Stimulated activated CD4-positive, alpha-beta T cell treated with anti-CD3 and anti-CD28 coated beads, Interleukin-2, amount 100 ng/mL, for 4 hours (primary cell): ENCODE measurements around the gene GSX1.
"Not testable (repeated sequence)": the region's sequence is repeated elsewhere in the genome, so short reads cannot be mapped to it uniquely, and the experiment has no call there.

Source experiments
- DNase-seq: peaks from one replicate; pipeline ENCODE4 v3.0.0-alpha.2; 2020; ENCODE audit warnings: low read depth

Gene GSX1

DNA sequence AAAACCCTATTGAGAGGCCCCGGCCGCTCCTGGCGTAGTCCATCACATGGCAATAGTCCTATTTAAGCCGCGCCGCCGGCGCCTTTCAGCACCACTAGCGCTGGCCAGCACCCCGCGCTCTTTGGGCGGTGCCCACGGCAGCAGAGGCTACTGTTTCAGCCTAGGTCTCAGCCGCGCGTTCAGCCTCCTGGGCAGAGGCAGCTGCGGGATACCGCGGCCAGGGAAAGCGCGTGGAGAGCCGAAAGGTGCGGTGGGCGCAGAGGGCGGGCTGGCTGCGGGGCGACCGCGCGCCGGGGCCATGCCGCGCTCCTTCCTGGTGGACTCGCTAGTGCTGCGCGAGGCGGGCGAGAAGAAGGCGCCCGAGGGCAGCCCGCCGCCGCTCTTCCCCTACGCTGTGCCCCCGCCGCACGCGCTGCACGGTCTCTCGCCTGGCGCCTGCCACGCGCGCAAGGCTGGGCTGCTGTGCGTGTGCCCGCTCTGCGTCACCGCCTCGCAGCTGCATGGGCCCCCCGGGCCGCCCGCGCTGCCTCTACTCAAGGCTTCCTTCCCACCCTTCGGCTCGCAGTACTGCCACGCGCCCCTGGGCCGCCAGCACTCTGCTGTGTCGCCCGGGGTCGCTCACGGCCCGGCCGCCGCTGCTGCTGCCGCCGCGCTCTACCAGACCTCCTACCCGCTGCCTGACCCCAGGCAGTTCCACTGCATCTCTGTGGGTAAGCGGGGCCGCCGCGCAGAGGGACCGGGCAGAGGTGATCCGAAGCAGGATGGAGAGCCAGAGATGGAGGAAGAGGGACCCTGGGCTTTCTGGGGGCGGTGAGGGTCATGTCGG is at the start of gene GSX1:
GSX1 (plus strand) TSS at position 91 of the 826 bp plus-strand sequence; CDS start at position 299, 208 bp downstream.
- DNase-seq = no peak

DNA sequence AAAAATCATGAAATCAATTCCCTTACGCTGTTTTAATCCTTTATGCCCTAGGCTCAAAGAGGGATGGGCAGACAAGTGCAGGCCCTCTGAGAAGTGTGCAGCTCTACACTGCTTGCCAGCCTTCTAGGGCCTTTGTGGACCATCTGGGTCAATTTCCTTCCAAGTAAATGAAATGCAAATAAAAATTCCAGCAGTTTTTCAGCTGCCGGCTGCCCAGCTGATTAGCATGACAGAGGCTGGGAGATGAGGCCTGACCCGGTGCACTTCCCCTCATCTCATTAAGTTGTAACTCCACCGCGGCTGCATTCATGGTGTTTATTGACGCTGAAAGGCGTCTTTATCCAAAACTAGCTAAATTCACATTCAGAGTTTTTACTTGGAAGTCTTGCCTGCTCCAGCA is 47.5 kb upstream of the GSX1 start:
- no peak for DNase-seq

DNA sequence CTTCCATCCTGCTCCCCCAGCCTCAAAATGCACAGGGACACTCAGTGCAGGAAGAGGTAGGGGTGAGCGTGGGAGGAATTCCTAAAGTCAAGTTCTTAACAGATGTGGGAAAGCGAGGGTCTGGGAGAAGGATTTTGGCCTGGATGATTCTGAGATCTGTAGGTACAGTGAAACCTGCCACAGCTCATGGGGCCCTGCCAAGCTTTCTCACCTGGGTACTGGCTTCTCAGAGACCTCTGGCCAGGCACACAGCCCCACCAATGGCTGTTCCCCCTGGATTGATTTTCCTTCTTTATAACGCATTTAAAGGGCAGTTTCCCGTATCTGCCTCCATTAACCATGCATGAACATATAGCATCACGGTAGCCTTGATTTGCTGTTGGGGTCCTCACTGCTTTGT is 47.0 kb upstream of the GSX1 start:
- no peak for DNase-seq

DNA sequence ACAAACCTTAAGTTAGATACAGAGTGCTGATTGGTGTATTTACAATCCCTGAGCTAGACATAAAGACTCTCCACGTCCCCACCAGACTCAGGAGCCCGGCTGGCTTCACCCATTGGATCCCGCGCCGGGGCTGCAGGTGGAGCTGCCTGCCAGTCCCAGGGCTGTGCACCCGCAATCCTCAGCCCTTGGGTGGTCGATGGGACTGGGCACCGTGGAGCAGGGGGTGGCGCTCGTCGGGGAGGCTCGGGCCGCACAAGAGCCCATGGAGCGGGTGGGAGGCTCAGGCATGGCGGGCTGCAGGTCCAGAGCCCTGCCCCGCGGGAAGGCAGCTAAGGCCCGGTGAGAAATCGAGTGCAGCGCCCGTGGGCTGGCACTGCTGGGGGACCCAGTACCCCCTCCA is 44.1 kb upstream of the GSX1 start:
- DNase-seq = not testable (repeated sequence)

DNA sequence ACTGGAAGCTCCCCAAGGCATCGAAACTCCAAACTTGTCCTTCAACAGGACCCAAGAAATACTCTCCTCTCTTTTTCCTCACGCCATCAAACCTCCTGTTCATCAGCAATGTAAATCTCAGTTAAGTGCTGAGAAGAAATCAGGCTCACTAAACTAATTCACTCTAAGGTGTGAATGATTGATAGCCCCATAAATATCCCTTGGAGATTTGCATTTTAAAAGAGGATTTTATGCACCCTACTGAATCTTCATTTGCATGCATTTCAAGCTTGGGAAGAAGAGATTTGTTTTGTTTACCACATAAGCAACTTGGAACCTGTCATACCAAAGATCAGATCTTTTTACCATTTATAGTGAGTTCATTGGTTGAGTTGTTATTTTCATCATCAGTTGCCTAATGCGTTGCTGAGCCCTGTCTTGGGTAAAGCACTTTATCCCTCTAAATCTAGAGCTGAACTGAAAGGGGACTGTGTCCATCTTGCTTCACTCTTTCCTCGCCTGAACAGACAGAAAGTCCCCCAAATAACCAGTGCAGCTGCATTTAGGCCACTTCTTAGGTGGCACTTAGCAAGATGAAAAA is 40.2 kb upstream of the GSX1 start:
- DNase-seq = no peak

DNA sequence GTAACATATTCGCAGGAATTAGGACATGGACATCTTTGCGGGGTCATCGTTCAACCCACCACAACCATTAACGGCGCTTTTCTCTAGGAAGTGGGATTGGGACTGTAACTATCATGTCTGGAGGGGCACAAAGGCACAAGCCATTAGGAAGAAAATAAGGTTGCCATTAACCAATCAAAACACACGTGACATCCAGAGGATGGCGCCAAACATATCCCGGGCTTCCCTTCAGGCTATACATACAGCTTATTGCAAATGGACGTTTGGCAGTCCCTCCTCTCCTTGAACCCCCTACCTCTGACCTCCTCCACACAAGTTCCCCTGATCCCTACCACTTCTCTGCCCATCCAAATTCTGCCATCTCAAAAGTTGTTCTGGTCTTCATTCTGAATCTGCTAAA is 26.6 kb upstream of the GSX1 start:
- DNase-seq = no peak

DNA sequence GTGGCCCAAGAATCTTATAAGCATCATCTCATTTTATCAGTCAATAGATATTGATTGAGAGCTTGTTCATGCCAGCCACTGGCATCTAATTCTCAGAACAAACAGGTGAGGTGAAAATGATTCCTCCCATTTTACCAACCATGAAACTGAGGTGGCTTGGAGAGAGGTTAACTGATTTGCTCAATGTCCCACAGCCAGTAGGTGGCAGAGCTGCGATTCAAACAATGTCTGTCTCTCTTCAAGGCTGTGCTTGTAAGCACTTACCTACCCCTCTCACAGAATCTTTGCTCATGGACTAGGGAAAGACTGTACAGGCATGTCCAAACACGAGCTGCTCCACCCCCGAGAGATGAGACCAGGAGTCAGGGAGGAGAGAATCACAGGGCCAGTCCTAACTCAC is 21.5 kb upstream of the GSX1 start:
- DNase-seq = no peak

DNA sequence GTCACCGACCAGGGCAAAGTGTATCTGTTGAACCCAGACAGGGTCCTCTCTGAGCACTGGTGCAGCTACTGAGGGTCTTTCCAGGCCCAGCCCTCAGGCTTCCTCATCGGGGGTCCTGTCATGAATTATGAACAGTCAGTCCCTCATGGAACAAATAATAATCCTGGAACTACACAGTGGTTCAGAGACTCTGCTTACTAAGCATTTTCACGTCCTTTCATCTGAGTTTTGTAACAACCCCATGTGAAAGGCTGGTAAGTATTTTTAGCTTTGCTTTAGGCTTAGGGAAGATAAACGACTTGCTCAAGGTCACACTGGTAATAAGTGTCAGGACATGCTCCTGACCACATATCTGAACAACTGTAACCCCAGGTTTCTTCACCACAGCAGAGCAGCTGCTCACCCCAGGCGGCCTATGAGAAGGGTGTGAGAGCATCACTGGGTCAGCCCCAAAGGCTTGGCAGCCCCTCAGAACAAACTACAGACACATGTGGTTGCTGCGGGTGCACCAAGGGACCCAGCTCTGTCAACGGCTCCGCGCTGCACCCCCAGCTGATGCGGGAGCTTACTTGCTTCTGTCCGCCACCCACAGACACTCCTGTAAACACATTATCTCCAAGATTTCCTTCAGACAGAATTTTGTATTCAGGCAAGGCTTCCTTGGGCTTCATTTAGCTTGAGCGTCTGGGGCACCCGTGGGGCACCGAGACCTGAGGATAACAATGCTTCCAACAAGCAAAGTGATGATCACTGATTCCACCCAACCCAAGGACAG is 19.4 kb upstream of the GSX1 start:
- DNase-seq = no peak

DNA sequence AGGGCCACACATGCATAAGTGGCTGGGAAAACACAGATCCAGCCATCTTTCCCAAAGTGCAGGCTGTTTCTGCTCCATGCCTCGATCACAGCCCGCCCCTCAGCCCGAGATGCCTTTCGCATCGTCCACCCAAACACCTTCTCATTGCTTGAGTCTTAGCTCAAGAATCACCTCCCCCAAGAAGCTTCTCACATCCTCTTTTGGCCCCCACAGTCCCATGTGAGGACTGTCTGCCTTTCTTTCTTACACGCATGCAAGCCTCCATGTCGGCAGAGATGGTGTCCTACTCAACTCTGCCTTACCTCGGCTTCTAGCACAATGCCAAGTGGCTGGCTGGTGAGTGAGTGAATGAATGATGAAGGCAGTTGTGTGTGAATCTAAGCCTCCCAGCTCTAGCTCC is 18.1 kb upstream of the GSX1 start:
- no peak for DNase-seq

DNA sequence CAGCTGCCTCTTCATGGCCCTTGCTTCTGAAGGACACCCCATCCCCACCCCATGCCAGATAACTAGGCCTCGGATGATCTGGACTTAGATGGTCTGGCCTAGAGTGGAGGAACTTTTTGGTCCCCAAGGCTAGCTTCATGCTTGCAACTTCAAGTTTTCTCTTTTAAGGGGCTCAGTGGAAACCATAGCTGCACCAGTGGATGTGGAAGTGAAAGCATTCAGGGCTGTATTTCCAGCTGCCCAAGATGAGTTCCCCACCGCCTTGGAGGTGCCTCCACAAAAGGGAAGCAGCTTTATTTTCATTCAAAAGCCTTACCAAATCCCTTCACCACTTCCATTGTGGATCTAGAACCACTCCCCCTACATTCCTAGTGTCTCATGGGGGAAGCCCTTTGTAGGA is 17.6 kb upstream of the GSX1 start:
- DNase-seq = no peak

DNA sequence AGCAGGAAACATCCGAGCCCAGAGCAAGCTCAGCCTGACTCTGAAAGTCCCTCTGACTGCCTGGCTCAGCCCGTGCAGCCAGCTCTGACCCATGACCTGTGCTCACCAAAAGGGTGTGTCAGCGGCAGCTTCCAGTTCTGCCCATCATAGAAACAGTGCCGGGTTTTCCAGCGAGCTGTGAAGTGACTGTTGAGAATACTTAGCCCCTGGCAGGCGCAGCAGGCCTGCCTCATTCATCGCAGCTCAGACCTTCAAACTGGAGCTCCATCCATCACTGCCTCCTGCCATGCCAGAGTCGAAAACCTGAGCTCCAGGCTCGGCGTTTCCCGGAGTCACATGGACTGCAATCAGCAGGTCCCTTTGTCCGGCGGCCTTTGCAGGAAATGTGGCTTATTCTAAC is 16.3 kb upstream of the GSX1 start:
- DNase-seq = no peak

DNA sequence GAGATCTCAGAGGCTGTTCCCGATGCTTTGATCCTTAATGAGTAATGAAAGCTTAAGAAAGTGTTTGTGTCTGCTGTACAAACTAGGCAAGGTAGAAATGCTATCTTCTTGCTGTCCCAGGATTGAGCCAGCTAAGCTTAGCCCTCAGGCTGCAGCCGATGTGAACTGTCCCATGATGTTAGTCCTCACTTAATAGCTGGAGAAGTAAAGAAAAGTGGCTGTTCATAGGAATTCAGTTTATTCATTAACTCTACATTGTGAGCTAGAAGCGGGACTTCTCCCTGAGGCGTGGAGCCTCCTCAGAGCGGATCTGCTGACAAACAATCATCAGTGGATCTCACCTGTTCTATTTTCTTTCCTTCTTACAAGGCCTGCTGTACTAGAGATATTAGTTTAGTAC is 10.1 kb upstream of the GSX1 start:
- DNase-seq = no peak

DNA sequence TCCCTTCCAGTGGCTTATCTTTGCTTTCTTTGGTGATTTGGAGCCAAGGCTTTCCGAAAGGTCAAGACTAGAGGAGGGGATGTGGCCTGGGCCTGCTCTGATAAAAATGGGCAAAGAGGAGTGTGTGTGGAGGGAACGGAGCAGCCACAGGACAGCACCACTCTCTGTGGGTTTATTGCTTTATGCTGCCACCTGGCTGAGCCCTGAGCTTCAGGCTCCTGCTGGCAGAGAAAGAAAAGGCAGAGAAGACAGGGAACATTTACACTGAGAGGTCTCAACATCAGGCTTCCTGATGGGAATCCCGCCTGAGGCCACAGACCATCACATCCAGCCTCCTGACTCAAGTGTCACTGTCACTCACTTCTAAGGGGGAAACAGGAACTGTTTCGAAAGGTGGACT is 9.2 kb upstream of the GSX1 start:
- no peak for DNase-seq

DNA sequence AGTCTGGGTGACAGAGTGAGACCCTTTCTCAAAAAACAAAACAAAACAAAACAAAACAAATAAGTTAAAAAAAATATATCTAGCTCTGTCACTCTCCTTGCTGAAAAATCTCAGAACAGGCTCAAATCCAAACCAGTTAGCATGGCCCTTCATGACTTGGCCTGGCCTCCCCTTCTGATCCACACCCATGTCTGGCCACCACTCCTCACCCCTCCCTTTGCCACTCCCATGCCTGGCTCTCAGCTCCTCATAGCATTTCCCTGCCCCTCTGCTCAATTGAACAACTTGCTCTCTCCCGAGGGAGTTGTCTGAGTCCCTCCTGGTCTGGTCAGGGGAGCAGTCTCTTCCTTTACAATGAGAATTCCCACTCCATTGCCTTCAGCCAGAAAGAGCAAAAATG is 4.0 kb upstream of the GSX1 start:
- no peak for DNase-seq

DNA sequence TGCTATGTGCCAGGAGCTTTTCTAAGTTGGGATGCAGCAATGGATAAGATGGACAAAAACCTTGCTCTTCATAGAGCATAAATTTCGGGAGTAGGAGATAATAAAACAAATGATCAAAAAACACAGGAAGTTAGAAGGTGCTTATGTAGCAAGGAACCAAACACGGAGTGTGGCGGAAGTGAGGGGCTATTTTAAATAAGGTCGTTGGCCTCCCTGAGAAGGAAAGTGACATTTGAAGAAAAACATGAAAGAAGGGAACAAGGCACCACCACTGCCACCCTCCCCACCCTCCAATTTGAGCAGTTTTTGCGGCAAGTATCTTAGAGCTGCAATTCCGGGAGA is 3.2 kb upstream of the GSX1 start:
- DNase-seq = no peak

DNA sequence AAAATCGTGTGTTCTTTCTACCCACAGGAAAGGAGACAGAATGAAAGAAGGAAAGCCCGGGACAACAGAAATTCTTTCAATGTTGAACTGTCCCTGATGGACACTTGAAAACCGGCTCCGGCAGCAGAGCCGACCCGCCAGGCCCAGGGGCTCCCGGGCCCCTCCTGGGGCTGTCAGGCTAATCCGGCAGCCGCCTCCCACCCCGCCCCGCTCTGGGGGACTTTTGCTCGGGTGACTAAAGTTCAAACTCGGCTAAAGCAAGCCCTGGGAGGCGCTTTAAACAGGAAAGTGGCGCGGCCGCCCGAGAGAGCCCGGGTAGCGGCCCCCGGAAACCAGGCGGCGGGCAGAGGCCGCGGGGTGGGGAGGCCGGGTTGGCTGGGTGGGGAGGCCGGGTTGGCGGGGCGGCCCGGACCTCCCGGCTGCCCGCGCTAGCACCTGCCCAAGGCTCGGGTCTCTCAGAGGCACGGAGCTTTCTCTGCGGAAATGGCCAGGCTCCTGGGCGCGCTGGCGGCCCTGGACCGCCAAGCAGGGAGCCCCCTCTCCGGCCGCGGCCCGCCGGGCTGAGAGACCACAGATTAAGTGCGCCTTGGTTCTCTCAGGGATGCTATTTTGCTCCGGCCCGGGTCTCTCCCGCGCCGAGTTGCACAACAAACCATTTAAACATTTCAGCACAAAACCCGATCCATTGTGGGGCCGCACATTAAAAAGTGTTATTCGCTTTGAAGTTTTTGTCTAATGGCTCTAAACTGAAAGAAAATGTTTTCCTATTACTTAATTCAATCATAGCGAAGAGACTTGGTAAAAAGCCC is 2.6 kb upstream of the GSX1 start:
- DNase-seq = no peak

DNA sequence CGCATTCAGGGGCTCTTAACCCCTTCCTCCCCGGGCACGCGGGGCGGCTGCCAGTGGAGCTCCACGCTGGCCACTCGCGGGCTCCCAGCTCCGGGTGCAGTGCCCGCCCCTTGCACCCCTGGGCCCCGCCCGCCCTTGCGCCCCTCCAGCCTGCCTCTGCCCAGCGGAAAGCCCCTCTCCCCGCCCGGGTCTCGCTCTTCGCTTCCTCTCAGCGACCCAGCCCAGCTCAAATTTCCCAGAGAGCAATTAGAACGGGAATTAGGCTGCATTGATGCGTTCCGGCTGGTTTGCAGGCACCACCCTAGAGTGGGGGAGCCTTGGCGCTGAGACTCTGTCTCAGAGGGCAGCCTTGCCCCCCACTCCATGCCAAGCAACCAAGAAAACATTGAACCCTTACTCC is 1.8 kb upstream of the GSX1 start:
- no peak for DNase-seq

DNA sequence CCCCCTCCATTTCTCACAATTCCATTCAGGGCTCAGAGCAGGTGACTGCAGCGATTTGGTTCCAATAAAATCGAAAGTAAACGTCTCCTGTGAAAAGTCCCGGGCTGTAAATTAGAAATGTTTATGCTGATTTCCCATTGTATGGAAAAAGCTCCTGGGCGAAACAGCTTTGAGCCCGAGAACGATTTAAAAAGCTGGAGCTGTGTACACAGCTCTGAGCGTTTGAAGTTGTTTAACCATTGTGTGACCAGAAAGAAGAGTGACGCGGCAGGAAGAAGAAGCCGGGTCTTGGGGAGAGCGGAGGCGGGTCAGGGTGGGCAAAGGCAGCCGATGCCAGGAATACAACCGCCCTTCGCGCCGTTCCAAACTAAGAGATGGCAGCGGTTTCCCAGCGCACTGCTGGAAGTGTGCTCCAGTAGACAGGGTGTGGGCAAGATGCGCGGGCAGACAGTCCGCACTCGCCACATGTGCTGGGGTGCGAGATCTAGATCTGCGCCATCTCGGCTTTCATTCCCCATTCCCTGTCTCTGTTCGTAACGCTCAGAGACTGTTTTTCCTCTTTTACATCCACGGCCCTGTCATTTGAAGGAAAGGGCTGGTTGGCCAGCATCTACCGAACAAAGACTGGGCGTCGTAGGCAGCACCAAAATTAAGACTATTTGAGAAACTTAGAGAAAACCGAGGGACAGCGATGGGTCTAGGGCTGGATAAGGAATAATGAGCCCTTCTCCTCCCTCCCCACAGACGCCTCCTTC is 960 bp upstream of the GSX1 start:
- no peak for DNase-seq

DNA sequence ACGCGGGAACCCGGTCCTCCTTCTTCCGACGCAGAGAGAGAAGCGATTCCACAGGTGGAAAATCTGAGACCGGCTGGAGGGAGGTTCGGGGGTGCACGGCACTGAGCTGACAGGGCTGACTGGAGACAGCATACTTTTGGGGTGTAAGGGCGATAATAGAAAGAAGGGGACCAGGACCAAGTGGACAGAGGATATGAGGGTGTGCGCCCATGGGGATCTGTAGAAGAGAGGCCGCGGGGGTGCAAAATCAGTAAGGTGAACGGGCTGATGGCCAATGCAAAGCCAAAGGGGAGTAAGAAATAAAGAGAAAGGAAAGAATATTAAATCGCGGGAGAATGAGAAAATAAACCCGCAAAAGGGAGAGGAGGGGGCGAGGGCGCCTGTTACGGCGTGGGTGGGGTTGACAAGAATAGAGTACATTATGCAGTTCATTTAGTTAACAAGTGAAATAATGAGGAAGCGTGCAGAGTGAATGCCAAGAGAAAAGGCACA is 336 bp upstream of the GSX1 start:
- DNase-seq = no peak

DNA sequence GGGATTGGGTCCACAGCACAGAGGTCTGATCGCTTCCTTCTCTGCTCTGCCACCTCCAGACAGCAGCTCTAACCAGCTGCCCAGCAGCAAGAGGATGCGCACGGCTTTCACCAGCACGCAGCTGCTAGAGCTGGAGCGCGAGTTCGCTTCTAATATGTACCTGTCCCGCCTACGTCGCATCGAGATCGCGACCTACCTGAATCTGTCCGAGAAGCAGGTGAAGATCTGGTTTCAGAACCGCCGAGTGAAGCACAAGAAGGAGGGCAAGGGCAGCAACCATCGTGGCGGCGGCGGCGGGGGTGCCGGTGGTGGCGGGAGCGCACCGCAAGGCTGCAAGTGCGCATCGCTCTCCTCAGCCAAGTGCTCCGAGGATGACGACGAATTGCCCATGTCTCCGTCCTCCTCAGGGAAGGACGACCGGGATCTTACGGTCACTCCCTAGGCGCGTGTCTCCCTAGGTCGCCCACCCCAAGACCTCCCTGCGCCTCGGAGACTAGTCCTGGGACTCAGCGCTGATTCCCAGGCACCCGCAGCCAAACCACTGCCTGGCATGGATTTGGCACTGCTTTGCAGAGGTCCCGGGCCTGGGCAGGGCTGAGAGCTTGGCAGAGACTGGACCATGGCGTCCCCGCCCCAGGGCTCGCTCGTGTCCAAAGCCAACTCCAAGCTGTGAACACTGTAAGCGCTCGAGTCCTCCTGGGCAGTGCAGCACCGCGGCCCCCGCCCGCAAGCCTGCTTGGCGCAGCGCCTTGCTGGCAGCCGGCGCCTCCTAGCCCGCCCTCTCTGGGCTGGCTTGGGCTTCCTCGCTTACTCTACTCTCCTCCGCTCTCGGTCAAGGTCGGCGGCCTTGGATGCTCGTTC is 1.5 kb downstream of the GSX1 start:
- DNase-seq = no peak

DNA sequence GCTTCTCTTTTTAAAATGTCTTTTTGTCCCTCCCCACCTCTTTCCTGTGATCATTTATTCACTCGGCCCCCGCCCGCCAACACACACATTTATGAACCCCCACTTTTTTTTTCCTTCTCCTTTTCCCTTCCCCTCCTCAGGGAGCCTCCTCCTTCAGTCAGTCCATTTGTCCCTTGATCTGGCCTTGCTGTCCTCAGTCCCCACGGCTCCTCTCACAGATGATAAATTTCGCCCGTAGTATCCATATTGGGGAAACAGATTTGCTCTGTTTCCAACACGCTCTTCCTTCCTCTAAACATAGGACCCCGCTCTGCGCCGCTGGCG is 2.0 kb downstream of the GSX1 start:
- DNase-seq = no peak
